ENCODE results near the gene AGBL4.
"Not testable (repeated sequence)": the region's sequence is repeated elsewhere in the genome, so short reads cannot be mapped to it uniquely, and the experiment has no call there.

The AGBL4 gene

DNA sequence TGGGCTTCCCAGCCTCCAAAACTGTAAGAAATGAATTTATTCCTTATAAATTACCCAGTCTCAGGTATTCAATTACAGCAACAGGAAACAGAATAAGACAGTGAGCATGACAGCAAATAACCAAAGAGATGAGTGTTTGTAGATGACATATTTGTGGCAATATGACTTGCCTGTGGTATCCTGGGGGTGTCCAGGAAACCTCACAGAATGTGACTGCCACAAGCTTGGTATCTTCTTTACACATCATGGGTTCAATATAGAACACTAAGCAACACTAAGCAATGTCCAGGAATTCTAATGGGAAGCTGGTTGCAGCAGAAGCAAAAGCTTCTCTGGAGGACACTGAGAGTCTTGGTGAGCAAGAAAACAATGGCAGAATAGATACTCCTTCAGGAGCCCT lies 1010.7 kb downstream of the AGBL4 start:
- H3K36me3 ChIP-seq (ENCODE audit: insufficient read depth, low read length): no peaks in the 10 kb centered on the region
- no peaks in the 10 kb centered on the region for H3K4me1 ChIP-seq (ENCODE audit: insufficient read depth, low read length)
- H3K9ac ChIP-seq (ENCODE audit: low read depth, low read length): no peak overlapping the region
- H3K9me3 ChIP-seq (ENCODE audit: control insufficient read depth, insufficient read depth, low read length): no peaks in the 10 kb centered on the region

DNA sequence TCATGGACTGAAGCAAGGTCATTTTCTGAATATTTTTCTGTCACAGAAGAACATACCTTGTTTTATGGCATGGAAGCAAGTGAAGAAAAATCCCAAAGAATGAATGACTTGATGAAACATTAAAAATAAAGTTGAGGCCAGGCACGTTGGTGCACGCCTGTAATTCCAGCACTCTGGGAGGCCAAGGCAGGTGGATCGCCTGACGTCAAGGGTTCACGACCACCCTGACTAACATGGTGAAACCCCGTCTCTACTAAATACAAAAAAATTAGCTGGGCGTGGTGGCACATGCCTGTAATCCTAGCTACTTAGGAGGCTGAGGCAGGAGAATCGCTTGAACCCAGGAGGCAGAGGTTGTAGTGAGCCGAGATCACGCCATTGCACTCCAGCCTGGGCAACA lies 1020.8 kb downstream of the AGBL4 start:
- not testable (repeated sequence) for H3K4me1 ChIP-seq (ENCODE audit: insufficient read depth, low read length); H3K9me3 ChIP-seq (ENCODE audit: control insufficient read depth, insufficient read depth, low read length); H3K9ac ChIP-seq (ENCODE audit: low read depth, low read length); H3K36me3 ChIP-seq (ENCODE audit: insufficient read depth, low read length)

DNA sequence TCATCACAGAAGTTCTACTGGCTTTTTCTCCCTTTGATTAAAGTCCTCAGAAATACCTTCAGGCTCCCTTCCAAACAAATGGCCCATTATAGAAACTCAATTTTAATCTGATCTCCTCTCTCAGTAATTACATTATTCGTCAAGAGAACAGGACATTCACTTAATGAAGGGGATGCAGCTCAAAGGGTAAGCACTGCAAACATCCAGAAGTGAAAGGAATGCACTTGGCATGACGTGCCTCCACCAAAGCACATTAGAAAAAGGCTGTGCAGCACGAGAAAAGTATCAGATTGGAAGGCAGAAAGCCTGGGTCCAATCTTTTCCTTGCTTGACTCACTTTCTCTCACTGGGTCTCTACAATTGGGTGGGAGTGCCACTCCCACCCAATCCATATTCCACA lies 1024.4 kb downstream of the AGBL4 start:
- Histone ChIP-seq H3K9ac (ENCODE audit: low read depth, low read length) (no peak overlapping the region), H3K36me3 (ENCODE audit: insufficient read depth, low read length) (no peaks in the 10 kb centered on the region), H3K4me1 (ENCODE audit: insufficient read depth, low read length) (no peaks in the 10 kb centered on the region), H3K9me3 (ENCODE audit: control insufficient read depth, insufficient read depth, low read length) (no peaks in the 10 kb centered on the region)

DNA sequence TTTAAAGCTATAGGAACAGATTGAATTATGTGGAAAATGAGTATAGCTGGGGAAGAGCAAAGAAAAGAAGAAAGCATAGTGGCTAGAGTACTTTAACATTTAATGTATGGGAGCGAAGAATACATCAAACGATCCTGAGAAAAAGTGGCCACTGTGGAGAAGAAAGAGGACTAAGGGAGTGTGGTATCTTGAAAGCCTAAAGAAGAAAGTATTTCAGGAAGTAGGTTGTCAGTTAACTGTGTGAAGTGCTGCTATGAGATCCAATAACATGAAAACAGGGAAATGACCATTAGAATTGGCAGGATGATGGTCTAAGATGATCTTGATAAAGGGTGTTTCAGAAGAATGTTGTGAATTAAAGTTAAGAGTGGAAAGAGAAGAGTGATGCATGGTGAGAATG lies 1027.4 kb downstream of the AGBL4 start:
- no peaks in the 10 kb centered on the region for H3K36me3 ChIP-seq (ENCODE audit: insufficient read depth, low read length)
- no peaks in the 10 kb centered on the region for H3K4me1 ChIP-seq (ENCODE audit: insufficient read depth, low read length)
- no peak overlapping the region for H3K9ac ChIP-seq (ENCODE audit: low read depth, low read length)
- H3K9me3 ChIP-seq (ENCODE audit: control insufficient read depth, insufficient read depth, low read length): no peaks in the 10 kb centered on the region

DNA sequence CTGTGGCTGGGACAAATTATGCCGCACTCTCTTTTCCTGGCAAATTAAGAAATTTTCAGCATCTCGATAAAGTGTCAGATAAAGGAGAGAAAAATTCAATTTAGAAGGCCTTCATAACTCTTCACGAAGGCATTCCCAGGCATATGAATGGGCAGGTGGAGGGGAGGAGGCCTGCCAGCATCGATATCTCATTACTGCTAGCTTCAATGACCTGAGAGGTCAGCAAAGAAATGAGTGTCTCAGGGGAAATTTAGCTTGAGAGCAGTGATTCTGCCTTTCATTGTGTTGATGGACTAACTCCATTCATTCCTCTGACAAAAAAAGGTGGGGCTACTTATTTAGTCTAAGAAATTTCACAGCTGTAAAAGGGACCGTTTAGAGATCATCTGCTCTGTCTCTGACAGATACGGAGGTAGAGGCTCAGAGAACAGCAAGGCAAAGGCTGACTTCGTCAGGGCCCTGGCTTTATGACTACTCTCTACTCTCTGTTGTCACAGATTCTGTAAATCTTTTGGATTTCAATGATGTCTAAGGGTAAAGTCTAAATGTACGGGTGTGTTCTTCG lies 1035.0 kb downstream of the AGBL4 start:
- Histone ChIP-seq H3K36me3 (ENCODE audit: insufficient read depth, low read length) (no peaks in the 10 kb centered on the region), H3K9ac (ENCODE audit: low read depth, low read length) (no peak overlapping the region), H3K9me3 (ENCODE audit: control insufficient read depth, insufficient read depth, low read length) (no peaks in the 10 kb centered on the region), H3K4me1 (ENCODE audit: insufficient read depth, low read length) (no peaks in the 10 kb centered on the region)

DNA sequence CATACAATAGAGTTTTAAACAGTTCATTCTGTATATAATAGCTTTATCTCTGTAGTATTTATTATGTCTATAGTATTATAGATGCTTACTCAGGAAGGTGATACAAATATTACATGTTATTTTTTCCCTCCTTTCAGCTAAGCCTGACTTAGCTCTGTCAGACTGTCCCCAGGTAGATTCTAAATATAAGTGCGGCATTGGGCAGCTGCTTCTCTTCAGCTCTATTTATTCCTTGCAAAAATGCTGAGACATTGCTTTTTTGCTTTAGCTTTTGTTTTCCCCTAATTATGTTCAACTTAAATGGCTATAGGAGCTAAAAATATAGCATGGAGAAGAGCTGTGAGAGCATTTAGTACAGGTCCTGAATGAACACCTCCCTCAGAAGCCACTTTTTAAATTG lies 1043.8 kb downstream of the AGBL4 start:
- H3K9ac ChIP-seq (ENCODE audit: low read depth, low read length): no peak overlapping the region
- H3K36me3 ChIP-seq (ENCODE audit: insufficient read depth, low read length): no peaks in the 10 kb centered on the region
- no peaks in the 10 kb centered on the region for H3K4me1 ChIP-seq (ENCODE audit: insufficient read depth, low read length)
- no peaks in the 10 kb centered on the region for H3K9me3 ChIP-seq (ENCODE audit: control insufficient read depth, insufficient read depth, low read length)

DNA sequence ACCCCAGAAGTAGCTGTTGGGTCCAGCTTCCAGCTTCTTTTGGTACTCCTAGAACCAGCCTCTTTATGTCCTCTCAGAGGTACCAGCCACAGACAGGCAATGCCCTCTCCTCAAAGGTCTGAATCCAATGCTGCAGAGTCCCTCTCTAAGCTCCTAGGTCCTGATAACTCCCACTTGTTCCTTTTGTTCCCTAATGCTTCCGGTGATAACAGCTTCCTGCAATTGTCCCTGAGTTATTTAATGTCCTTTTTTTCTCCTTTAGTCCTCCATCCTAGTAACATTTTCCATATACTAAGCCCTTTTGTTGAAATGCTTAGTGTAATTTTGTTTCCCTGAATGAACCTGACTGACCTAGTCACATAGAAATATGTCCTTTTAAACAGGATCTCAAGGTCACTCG lies 1045.3 kb downstream of the AGBL4 start:
- no peaks in the 10 kb centered on the region for H3K36me3 ChIP-seq (ENCODE audit: insufficient read depth, low read length)
- H3K4me1 ChIP-seq (ENCODE audit: insufficient read depth, low read length): no peaks in the 10 kb centered on the region
- H3K9ac ChIP-seq (ENCODE audit: low read depth, low read length): no peak overlapping the region
- no peaks in the 10 kb centered on the region for H3K9me3 ChIP-seq (ENCODE audit: control insufficient read depth, insufficient read depth, low read length)

DNA sequence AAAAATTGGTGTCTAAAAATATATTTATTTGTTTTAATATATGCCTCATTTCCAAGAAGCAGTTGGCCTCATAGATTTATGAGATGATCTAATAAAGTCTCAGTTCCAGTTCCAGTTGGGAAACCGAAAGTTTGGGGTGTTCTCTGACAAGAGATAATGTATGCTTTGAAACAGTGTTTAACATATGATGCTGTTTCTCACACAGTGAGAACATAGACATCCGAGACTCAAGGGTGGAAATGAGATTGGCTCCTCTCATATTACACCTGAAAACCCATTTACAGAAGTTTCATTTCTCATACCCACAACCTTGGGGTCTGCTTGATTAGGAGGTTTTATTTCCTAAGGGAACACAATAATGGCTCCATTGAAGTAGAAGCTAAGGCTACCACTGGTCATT lies 1046.5 kb downstream of the AGBL4 start:
- no peak overlapping the region for H3K9ac ChIP-seq (ENCODE audit: low read depth, low read length)
- no peaks in the 10 kb centered on the region for H3K4me1 ChIP-seq (ENCODE audit: insufficient read depth, low read length)
- no peaks in the 10 kb centered on the region for H3K9me3 ChIP-seq (ENCODE audit: control insufficient read depth, insufficient read depth, low read length)
- H3K36me3 ChIP-seq (ENCODE audit: insufficient read depth, low read length): no peaks in the 10 kb centered on the region

DNA sequence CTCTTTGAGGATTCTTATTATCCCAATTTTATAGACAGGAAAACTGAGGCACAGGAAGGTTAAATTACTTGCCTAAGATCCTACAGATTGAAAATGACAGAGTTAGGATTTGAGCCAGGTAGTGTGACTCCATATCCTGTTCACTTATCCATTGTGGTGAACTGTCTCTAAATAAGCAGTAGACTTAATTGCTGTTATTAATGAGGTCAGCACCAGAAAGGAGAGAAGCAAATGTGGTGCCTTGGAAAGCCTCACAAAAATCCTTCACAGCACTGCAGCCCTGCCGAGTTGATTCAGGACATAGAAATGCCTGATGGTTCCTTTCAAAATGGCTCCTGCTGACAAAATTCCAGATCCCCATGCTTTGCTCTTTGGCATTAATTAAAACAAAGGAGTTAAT lies 1053.8 kb downstream of the AGBL4 start:
- Histone ChIP-seq H3K4me1 (ENCODE audit: insufficient read depth, low read length) (no peaks in the 10 kb centered on the region), H3K9me3 (ENCODE audit: control insufficient read depth, insufficient read depth, low read length) (no peaks in the 10 kb centered on the region), H3K36me3 (ENCODE audit: insufficient read depth, low read length) (no peaks in the 10 kb centered on the region), H3K9ac (ENCODE audit: low read depth, low read length) (no peak overlapping the region)

DNA sequence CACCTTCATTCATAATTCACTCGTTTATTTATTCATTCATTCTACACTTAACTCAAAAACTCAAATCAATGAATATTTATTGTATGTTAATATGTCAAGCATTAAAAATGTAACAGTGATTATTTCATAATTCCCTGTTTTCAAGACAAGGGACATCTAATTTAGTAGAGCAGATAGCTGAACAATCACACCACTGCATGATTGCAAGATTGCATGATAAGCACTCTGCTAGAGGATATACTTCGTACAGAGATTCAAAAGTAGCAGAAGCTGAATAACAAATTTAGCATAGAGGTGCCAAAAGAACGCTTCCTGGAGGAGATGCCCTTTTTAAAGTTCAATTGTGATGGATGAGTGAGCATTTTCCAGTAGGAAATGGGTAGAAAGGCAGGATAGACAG lies 1056.4 kb downstream of the AGBL4 start:
- H3K4me1 ChIP-seq (ENCODE audit: insufficient read depth, low read length): peaks cover 2% of the 10 kb centered on the region; the same call in 1 of the 2 replicates
- H3K9ac ChIP-seq (ENCODE audit: low read depth, low read length): no peak overlapping the region
- no peaks in the 10 kb centered on the region for H3K9me3 ChIP-seq (ENCODE audit: control insufficient read depth, insufficient read depth, low read length)
- no peaks in the 10 kb centered on the region for H3K36me3 ChIP-seq (ENCODE audit: insufficient read depth, low read length)

DNA sequence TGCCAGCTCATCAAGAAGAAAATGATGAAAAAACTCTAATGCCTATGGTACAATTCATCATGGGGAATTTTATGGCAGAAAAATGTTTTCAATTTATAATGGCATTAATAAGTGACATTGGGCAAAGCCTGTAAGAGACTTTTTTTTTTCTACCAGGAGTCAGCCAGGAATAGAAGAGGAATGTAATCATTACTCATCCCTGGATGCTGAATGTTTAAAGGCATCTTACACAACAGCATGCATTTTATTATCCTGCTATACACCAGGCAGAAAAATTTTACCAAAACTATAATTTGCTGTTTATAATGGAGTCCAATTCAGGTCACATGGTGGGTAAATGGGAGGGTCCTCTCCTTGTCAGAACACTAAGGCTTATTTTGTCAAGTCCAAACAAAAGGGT lies 1057.2 kb downstream of the AGBL4 start:
- Histone ChIP-seq H3K9ac (ENCODE audit: low read depth, low read length) (no peak overlapping the region), H3K36me3 (ENCODE audit: insufficient read depth, low read length) (no peaks in the 10 kb centered on the region), H3K4me1 (ENCODE audit: insufficient read depth, low read length) (peaks cover 3% of the 10 kb centered on the region; the same call in 1 of the 2 replicates), H3K9me3 (ENCODE audit: control insufficient read depth, insufficient read depth, low read length) (no peaks in the 10 kb centered on the region)

DNA sequence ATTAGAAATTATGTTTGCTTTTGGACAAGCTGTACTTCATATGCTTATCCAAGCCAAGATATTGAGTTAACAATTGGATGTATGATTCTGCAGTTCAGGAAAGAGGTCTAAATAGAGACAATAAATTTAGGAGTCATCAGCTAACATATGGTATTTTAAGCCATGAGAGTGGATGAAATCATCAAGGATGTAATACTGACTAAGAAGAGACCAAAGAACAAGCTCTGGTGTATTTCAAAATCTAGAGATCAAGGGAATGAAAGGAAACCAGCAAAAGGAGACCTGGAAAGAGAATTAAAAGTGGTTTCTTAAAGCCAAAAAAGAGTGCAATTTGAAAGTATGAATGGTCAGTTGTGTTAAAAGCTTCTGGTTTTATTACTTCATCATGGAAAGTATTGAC lies 1063.4 kb downstream of the AGBL4 start:
- H3K4me1 ChIP-seq (ENCODE audit: insufficient read depth, low read length): peaks cover 3% of the 10 kb centered on the region; the same call in 1 of the 2 replicates
- no peaks in the 10 kb centered on the region for H3K9me3 ChIP-seq (ENCODE audit: control insufficient read depth, insufficient read depth, low read length)
- H3K9ac ChIP-seq (ENCODE audit: low read depth, low read length): no peak overlapping the region
- no peaks in the 10 kb centered on the region for H3K36me3 ChIP-seq (ENCODE audit: insufficient read depth, low read length)

DNA sequence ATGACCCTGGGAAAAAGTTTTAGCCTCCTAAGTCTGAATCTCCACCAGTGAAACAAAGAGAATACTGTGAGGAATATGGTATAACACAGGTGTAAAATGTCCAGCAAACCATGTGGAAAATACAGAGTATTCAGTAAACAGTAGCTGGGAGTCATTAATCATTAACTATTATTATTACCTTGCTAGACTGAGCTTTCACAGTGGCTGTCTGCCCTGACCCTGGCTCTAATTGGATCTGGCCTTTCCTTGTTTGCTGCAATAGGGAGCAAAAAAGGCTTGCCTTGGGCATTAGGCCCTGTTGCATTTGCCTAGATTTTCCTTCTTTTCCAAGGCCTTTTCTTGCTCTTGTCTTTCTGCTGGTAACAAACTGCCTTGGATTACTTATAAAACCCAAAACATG lies 1068.0 kb downstream of the AGBL4 start:
- Histone ChIP-seq H3K9me3 (ENCODE audit: control insufficient read depth, insufficient read depth, low read length) (no peaks in the 10 kb centered on the region), H3K4me1 (ENCODE audit: insufficient read depth, low read length) (no peaks in the 10 kb centered on the region), H3K36me3 (ENCODE audit: insufficient read depth, low read length) (no peaks in the 10 kb centered on the region), H3K9ac (ENCODE audit: low read depth, low read length) (no peak overlapping the region)

DNA sequence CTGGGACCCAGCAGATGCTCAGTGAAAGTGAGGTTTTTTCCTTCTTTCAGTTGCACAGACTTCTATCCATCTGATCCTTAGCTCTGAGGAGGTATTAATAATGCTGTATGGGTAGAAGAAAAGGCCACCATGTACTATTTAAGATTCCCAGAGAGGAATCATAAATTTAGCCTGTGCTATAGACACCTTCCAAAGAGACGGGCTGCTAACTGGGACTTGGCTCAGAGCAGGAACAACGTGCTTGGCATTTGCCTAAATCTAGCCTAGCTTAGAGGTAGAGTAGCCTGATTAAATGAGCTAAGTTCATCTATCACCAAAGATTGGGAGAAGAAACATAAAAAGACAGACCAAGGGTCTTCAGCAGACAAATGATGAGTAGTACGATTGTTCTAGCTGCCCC lies 1070.1 kb downstream of the AGBL4 start:
- no peaks in the 10 kb centered on the region for H3K9me3 ChIP-seq (ENCODE audit: control insufficient read depth, insufficient read depth, low read length)
- H3K36me3 ChIP-seq (ENCODE audit: insufficient read depth, low read length): no peaks in the 10 kb centered on the region
- no peak overlapping the region for H3K9ac ChIP-seq (ENCODE audit: low read depth, low read length)
- H3K4me1 ChIP-seq (ENCODE audit: insufficient read depth, low read length): peaks cover 3% of the 10 kb centered on the region; the same call in 1 of the 2 replicates

DNA sequence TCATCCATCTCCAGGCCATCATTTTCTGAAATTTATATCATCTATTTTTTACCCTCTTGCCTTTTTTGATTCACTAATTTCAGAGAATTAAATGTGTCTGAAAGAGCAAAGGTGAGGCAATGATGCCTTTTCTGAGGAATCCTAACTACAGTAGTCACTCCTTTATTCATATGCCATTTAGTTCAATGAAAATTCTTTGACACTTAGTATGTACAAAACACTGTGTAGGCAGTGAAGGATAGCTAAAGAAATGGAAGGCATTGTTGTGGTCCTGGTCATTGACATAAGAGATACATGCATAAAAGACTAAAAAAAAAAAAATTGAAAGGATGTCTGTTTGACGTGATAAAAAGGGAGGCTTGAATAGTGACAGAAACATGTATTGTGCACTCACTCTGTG lies 1075.2 kb downstream of the AGBL4 start:
- no peaks in the 10 kb centered on the region for H3K36me3 ChIP-seq (ENCODE audit: insufficient read depth, low read length)
- H3K9ac ChIP-seq (ENCODE audit: low read depth, low read length): no peak overlapping the region
- peaks cover 11% of the 10 kb centered on the region for H3K4me1 ChIP-seq (ENCODE audit: insufficient read depth, low read length)
- no peaks in the 10 kb centered on the region for H3K9me3 ChIP-seq (ENCODE audit: control insufficient read depth, insufficient read depth, low read length)

Measured in ES-I3 (cell line).